Measurements from ENCODE around the gene NTF3. TPM values are rescaled to one million over a fixed set of nuclear protein-coding genes. Genes with fewer than 3 reads are reported as not detected.
A peak's percentile ranks its signal among the peaks of the same experiment; 100 is the strongest.

NTF3 gene
- total RNA-seq = 1 to 10 TPM; 1.1 to 4.0 (median 2.6) TPM
- long read RNA-seq = 0 reads

- WGBS (ENCODE audit: insufficient coverage, low coverage, low lambda C conversion rate, missing lambda C conversion rate) = 0% methylated on average over 18 of the region's 34 CpGs
- peak in 2 of 3 donors; percentile 45 to 68 for DNase-seq
- intact Hi-C loops (cut with DNase I) = no loop called here
- H3K27me3 ChIP-seq = peaks cover 0 to 3% of the 10 kb centered on the region in 2 donors
- H3K36me3 ChIP-seq = no peaks in the 10 kb centered on the region
- H3K27ac ChIP-seq = peak within 1 kb of the TSS; percentile 33 to 69 (median 68)
- H3K4me1 ChIP-seq = peaks cover 0 to 7% (median 1%) of the 10 kb centered on the region in 4 donors
- ATAC-seq = peak; percentile 36 to 59 (median 46)
- peak within 1 kb of the TSS; percentile 41 to 61 (median 53) for H3K4me3 ChIP-seq
- TF ChIP-seq CTCF (IDR thresholded peaks at IDR 0.05) (no peak), POLR2A (IDR thresholded peaks at IDR 0.05) (peak; percentile 58)
- H3K9me3 ChIP-seq = no peaks in the 10 kb centered on the region
These were observed at the start of gene NTF3 for GRCh38 chr12:5432011-5432400. NTF3 (plus strand) TSS chr12:5432108; CDS start chr12:5432325, 217 bp downstream.

DNA sequence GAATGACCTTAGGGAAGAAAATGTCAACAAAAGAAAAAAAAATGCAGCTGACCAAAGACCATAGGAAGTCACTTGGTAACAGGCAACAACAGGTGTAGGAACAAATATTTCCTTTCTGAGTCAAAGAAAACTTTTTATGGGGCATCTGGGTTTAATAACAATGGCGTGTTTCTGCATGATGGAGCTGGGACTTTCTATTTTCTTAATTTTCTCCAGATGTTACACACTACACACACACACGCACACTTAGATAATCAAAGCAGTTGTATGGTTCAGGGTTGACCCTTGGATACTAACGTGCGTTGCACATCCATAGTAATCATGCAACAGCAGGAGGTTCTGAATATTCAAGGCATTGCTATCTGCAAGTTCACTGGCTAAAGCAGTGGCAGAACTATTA is 47.9 kb upstream of the NTF3 start:
- ATAC-seq (no peak), DNase-seq (no peak)
- H3K4me1 ChIP-seq = no peaks in the 10 kb centered on the region
- H3K27ac ChIP-seq = no peak overlapping the region
- 53% methylated on average over 4 of the region's 4 CpGs for WGBS (ENCODE audit: insufficient coverage, low coverage, low lambda C conversion rate, missing lambda C conversion rate)
- H3K36me3 ChIP-seq = no peaks in the 10 kb centered on the region
- TF ChIP-seq CTCF (IDR thresholded peaks at IDR 0.05) (no peak), POLR2A (IDR thresholded peaks at IDR 0.05) (no peak)
- H3K27me3 ChIP-seq = no peaks in the 10 kb centered on the region
- no peaks in the 10 kb centered on the region for H3K9me3 ChIP-seq
- intact Hi-C loops (cut with DNase I) = no loop called here
- no peak overlapping the region for H3K4me3 ChIP-seq

GRCh38 chr12:5388581-5389535 is 43.0 kb upstream of the NTF3 start:
- WGBS (ENCODE audit: insufficient coverage, low coverage, low lambda C conversion rate, missing lambda C conversion rate) = 50% methylated on average over 5 of the region's 5 CpGs
- TF ChIP-seq CTCF (IDR thresholded peaks at IDR 0.05) = no peak
- TF ChIP-seq POLR2A (IDR thresholded peaks at IDR 0.05) = no peak
- H3K27me3 ChIP-seq = no peaks in the 10 kb centered on the region
- no peak overlapping the region for H3K27ac ChIP-seq
- ATAC-seq (no peak), DNase-seq (no peak)
- H3K4me1 ChIP-seq = no peaks in the 10 kb centered on the region
- no peak overlapping the region for H3K4me3 ChIP-seq
- H3K9me3 ChIP-seq = no peaks in the 10 kb centered on the region
- H3K36me3 ChIP-seq = no peaks in the 10 kb centered on the region
- intact Hi-C loops (cut with DNase I) = no loop called here

- ATAC-seq (peak in 1 of 4 donors; percentile 30), DNase-seq (no peak)
- H3K4me3 ChIP-seq = no peak overlapping the region
- WGBS (ENCODE audit: insufficient coverage, low coverage, low lambda C conversion rate, missing lambda C conversion rate) = 5% methylated on average over 2 of the region's 6 CpGs
- no peaks in the 10 kb centered on the region for H3K4me1 ChIP-seq
- intact Hi-C loops (cut with DNase I) = no loop called here
- no peaks in the 10 kb centered on the region for H3K27me3 ChIP-seq
- no peak for TF ChIP-seq POLR2A (IDR thresholded peaks at IDR 0.05)
- no peak for TF ChIP-seq CTCF (IDR thresholded peaks at IDR 0.05)
- H3K36me3 ChIP-seq = no peaks in the 10 kb centered on the region
- no peak overlapping the region for H3K27ac ChIP-seq
- H3K9me3 ChIP-seq = no peaks in the 10 kb centered on the region
These were observed 41.6 kb upstream of the NTF3 start for GRCh38 chr12:5390174-5390799.

All from right lobe of liver (tissue), 6 donors.